ENCODE measurements around the gene PIKFYVE.

DNA sequence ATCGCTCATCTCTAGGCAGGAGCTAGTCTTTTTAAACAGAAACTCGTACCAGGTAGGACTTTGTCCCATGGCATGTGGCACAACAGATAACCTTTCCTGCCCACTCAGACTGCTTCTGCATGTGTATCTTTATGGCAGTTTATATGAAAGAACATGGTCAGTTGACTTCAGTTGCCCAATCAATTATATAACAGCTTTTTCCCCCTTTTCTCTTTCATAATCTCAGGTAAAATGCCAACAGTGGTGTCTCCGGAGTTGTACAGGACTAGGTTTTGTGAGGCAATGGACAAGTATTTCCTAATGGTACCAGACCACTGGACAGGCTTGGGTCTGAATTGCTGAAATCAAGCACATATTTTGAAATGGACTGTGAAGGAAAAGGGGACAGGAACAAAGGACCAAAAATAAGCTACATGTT lies 88.9 kb downstream of the PIKFYVE start:
- TF ChIP-seq CTCF (IDR thresholded peaks at IDR 0.05) (no peak), EZH2 (IDR thresholded peaks at IDR 0.05; ENCODE audit: borderline replicate concordance, insufficient read depth, low read depth, low read length, poor library complexity, severe bottlenecking) (no peak)
